Activated naive CD4-positive, alpha-beta T cell treated with anti-CD3 and anti-CD28 coated beads for 36 hours (primary cell): ENCODE data around the gene P2RY14. TPM values are rescaled to one million over a fixed set of nuclear protein-coding genes. Genes with fewer than 3 reads are reported as not detected.
A peak's percentile ranks its signal among the peaks of the same experiment; 100 is the strongest.
"Not testable (repeated sequence)": the region's sequence is repeated elsewhere in the genome, so short reads cannot be mapped to it uniquely, and the experiment has no call there.

Experiments used
- CTCF ChIA-PET: fragments of 350-600 bp; sonication (Branson Sonifier 250); formaldehyde crosslinking; loops from one replicate; lab custom pipeline; 2021; ENCODE audit warnings: antibody characterized with exemption; lab: Charles Lee
- DNase-seq: peaks from one replicate; pipeline ENCODE4 v3.0.0-alpha.2; 2020
- H3K27ac Mint-ChIP-seq: one replicate; pipeline ENCODE4 v1.8.0; 2021; ENCODE audit warnings: mild to moderate bottlenecking, mixed read lengths
- H3K27me3 Mint-ChIP-seq: one replicate; pipeline ENCODE4 v1.8.0; 2021; ENCODE audit warnings: low read depth, mixed read lengths
- H3K36me3 Mint-ChIP-seq: one replicate; pipeline ENCODE4 v1.8.0; 2021; ENCODE audit warnings: low read depth, mixed read lengths
- H3K4me1 Mint-ChIP-seq: one replicate; pipeline ENCODE4 v1.8.0; 2021; ENCODE audit warnings: low read depth, mixed read lengths
- H3K4me3 Mint-ChIP-seq: one replicate; pipeline ENCODE4 v1.8.0; 2021; ENCODE audit warnings: mild to moderate bottlenecking, moderate library complexity, mixed read lengths
- H3K9me3 Mint-ChIP-seq: one replicate; pipeline ENCODE4 v1.8.0; 2021; ENCODE audit warnings: mixed read lengths
- intact Hi-C: fragments of 100-400 bp; cut with micrococcal nuclease; formaldehyde crosslinking; loops from one replicate; pipeline ENCODE4 v1.15.1; 2023
- total RNA-seq, 2 experiments: library from RNA; stranded (reverse); gene quantifications; one replicate each; pipeline ENCODE4 v1.2.3, GENCODE V29; 2021

Gene P2RY14
- total RNA-seq, 2 experiments from 2014 or later = 0.12 to 0.69 TPM

DNA sequence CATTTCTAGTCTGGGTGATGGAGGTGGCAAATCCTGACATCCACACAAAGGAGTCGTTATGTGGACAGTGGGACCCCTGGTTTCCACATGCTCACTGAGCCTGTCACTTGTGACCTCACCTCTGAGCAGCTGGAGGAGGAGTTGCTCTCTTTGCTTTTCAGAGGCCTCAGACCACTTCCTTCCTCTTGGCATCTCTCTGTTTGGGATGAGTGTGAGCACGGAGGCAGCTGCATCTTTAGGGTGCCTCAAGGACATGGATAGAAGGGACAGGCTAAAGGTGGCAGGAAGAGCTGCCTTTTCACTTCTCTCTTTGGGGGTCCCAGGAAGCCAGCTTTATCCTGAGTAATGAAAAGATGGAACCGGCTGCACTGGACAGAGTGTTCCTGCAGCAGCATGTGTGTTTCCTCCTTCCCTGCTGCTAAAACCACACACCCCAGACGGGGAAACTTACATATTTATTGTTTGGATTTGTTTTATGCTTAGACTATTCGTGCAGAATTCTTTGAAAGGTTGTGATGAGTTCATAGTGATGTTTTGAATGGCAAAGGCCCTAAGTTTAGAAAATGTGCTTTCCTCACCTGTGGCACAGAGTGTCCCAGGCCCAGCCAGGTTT is 107.1 kb downstream of the P2RY14 start:
- Mint-ChIP-seq H3K4me3 (peak overlapping the region; percentile 40), H3K27ac (peak overlapping the region; percentile 80), H3K27me3 (no peaks in the 10 kb centered on the region), H3K36me3 (no peaks in the 10 kb centered on the region), H3K4me1 (peaks cover 45% of the 10 kb centered on the region), H3K9me3 (no peaks in the 10 kb centered on the region)
- CTCF ChIA-PET = interaction anchor here (0.7 to 8.0 kb wide), 10 partner anchors 12 to 113 kb away, joined by 3 to 191 read pairs (median 6); partner anchors contain the start of gene P2RY14
- DNase-seq = peak; percentile 71
- intact Hi-C loops = loop anchor here (1.0 to 2.0 kb wide), 2 partner anchors 20 to 32 kb away; partner anchors contain the start of gene GPR171

DNA sequence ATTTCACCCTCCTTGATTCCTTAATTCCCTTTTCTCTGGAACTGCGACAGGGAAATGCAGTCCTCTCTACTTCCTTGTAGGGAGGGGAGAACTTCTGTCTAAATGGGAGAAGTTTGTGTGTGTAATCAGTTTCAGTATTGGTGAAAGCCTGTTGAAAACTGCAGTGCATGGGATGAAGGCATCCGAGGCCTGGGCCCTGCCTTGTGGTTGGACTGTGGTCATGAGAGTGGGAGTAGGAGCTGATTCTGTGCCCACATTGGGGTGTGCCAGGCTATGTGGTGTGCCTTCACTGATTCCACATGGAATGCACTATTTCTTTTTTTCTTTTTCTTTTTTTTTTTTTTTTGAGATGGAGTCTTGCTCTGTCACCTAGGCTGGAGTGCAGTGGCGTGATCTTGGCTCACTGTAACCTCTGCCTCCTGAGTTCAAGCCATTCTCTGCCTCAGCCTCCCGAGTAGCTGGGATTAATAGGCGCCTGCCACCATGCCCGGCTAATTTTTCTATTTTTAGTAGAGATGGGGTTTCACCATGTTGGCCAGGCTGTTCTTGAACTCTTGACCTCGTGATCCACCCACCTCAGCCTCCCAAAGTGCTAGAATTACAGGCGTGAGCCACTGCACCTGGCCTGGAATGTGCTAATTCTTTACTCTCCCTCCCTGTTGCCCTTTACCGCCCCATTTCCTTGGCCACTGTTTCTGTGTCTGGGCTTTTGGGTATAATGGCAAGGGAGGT is 108.2 kb downstream of the P2RY14 start:
- CTCF ChIA-PET = interaction anchor here (0.8 to 8.0 kb wide), 9 partner anchors 16 to 136 kb away, joined by 3 to 191 read pairs (median 21); partner anchors contain the start of gene P2RY14
- Mint-ChIP-seq H3K27ac (peak overlapping the region; percentile 80), H3K4me1 (peaks cover 45% of the 10 kb centered on the region)
- DNase-seq = peak; percentile 48
- H3K9me3 Mint-ChIP-seq, H3K4me3 Mint-ChIP-seq, H3K27me3 Mint-ChIP-seq, H3K36me3 Mint-ChIP-seq: not testable (repeated sequence)
- intact Hi-C loops = loop anchor here (2.0 to 10.0 kb wide), 3 partner anchors 21 to 749 kb away; partner anchors contain the start of gene IGSF10

DNA sequence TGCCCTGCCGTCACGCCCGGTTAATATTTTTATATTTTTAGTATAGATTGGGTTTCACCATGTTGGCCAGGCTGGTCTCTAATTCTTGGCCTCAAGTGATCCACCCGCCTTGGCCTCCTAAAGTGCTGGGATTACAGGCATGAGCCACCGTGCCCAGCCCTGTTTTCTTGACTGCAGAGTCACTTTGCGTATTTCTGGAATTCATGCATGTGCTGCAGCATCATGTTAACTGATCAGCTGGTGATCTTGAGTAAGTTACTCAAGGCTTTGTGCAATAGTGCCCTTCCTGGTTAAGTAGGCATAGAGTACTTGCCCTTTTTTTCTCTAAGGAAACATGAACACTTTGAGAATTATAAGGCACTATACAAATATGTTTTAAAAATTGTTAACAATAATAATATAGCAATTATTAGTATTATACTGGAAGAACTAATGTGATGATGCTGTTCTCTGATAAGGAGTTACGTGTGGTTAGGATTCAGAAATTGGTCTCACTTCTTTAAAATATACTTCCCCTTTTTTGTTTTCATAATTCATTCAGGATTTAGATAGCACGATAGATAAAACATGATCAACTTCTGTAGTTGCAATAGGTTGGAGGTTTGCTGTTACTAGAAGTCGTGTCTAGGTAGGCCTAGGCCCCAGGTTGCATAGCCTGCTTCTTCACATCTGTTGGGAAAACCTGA is 108.9 kb downstream of the P2RY14 start:
- Mint-ChIP-seq H3K36me3 (no peaks in the 10 kb centered on the region), H3K4me3 (no peak overlapping the region), H3K27me3 (no peaks in the 10 kb centered on the region), H3K4me1 (peaks cover 45% of the 10 kb centered on the region), H3K27ac (peak overlapping the region; percentile 80), H3K9me3 (no peaks in the 10 kb centered on the region)
- CTCF ChIA-PET = interaction anchor here (0.6 to 8.0 kb wide), 16 partner anchors 10 to 158 kb away, joined by 3 to 191 read pairs (median 11); partner anchors contain the start of genes GPR171 and P2RY14
- intact Hi-C loops = loop anchor here (2.0 to 10.0 kb wide), 2 partner anchors 295 to 749 kb away; partner anchors contain the start of gene IGSF10
- DNase-seq = no peak

DNA sequence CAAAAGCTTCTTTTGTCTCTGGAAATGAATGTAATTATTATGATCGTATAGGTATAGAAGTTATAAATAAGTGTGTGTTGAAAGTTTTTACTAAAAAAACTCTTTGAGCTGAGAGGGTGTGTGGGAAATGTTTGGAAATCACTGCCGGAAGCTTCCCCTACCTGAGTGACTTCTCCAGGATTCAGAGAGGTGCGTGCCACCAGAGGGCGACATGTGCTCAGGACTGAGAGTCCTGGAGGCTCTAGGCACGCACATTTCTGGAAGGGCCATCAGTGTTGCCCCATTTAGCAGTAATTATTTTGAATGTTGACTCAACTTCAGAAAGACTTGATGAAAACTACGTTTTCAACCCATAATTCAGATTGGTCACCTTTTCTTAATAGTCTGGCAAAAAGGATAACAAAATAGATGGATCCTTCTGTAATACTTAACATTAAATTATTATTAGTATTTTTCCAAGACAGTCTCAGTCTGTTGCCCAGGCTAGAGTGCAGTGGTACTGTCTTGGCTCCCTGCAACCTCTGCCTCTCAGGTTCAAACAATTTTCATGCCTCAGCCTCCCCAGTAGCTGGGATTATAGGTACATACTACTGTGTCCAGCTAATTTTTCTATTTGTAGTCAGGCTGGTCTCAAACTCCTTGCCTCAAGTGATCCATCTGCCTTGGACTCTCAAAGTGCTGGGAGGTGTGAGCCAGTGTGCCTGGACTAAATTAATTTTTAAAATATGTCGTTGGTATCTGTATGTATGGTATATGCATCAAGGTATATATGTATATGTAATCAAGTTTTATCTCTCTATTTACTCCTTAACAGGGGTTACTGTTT is 109.9 kb downstream of the P2RY14 start:
- intact Hi-C loops = loop anchor here (1.0 to 10.0 kb wide), 8 partner anchors 42 to 750 kb away; partner anchors contain the start of genes IGSF10 and P2RY14
- peak; percentile 93 for DNase-seq
- H3K27ac Mint-ChIP-seq = no peak overlapping the region
- peaks cover 37% of the 10 kb centered on the region for H3K4me1 Mint-ChIP-seq
- CTCF ChIA-PET = interaction anchor here (0.6 to 8.0 kb wide), 42 partner anchors 9 to 257 kb away, joined by 3 to 191 read pairs (median 5); partner anchors contain the start of genes GPR171 and P2RY14
- H3K36me3 Mint-ChIP-seq = no peaks in the 10 kb centered on the region
- H3K9me3 Mint-ChIP-seq = no peaks in the 10 kb centered on the region
- no peak overlapping the region for H3K4me3 Mint-ChIP-seq
- H3K27me3 Mint-ChIP-seq = no peaks in the 10 kb centered on the region

DNA sequence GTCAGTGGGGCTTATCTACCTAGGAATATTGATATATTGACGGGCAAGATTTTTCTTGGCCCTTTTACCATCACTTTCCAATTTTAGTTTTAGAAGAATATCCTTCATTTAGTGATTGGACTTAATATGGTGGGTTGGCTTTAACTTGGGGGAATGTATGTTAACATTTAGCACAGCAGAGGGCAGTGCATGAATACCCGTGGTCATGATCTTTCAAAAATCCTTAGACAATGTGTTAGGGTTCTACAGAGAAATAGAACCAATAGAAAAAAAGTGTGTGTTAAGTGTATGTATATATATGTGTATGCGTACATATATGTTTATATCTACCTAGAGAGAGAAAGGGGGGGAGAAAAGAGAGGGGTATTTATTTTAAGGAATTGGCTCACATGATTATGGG is 112.2 kb downstream of the P2RY14 start:
- H3K9me3 Mint-ChIP-seq = no peaks in the 10 kb centered on the region
- CTCF ChIA-PET = interaction anchor here (2.4 to 8.0 kb wide), 4 partner anchors 44 to 113 kb away, joined by 13 to 191 read pairs (median 72); partner anchors contain the start of gene P2RY14
- intact Hi-C loops = loop anchor here (10.0 kb wide), 1 partner anchor 299 kb away; the partner anchor contains the start of gene IGSF10
- no peak for DNase-seq
- H3K4me3 Mint-ChIP-seq = no peak overlapping the region
- H3K27ac Mint-ChIP-seq = no peak overlapping the region
- H3K4me1 Mint-ChIP-seq = peaks cover 23% of the 10 kb centered on the region
- H3K27me3 Mint-ChIP-seq = no peaks in the 10 kb centered on the region
- no peaks in the 10 kb centered on the region for H3K36me3 Mint-ChIP-seq

DNA sequence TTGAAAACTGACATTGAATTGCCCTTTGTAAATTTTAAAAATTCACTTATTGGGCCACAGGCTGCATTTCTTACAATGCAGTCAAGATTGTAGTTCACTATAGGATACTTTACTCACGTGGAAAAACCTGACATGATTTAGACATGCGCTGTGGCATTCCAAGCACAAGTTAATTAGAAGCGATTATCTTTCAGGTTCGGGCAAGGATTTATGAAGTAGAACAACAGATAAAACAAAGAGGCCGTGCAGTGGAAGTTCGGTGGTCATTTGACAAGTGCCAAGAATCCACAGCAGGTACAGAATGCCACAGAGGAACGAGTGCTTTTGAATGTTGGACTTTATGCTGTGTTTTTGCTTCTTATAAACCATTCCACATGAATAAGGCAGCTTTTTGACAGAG is 113.1 kb downstream of the P2RY14 start:
- Mint-ChIP-seq H3K4me3 (no peak overlapping the region), H3K27ac (no peak overlapping the region), H3K27me3 (no peaks in the 10 kb centered on the region), H3K36me3 (no peaks in the 10 kb centered on the region), H3K9me3 (no peaks in the 10 kb centered on the region), H3K4me1 (peaks cover 14% of the 10 kb centered on the region)
- no peak for DNase-seq
- CTCF ChIA-PET = no interaction called here
- intact Hi-C loops = loop anchor here (10.0 kb wide), 1 partner anchor 300 kb away; the partner anchor contains the start of gene IGSF10

Other genes starting within 250 kb of the P2RY14 start
- 1 to 10 TPM; 1.4 to 2.0 TPM for gene MED12L, start 192.9 kb downstream of the P2RY14 start, total RNA-seq
- gene GPR171, start 75.3 kb downstream of the P2RY14 start, total RNA-seq = 10 to 100 TPM; 42.8 to 46.9 TPM
- gene GPR87, start 38.3 kb upstream of the P2RY14 start, total RNA-seq = under 1 TPM in 1 of 2 experiments, not detected in 1; 0.19 TPM
- not detected for gene P2RY13, start 51.0 kb upstream of the P2RY14 start, total RNA-seq
- gene P2RY12, start 106.2 kb upstream of the P2RY14 start, total RNA-seq = not detected
- not detected for gene IGSF10, start 182.5 kb upstream of the P2RY14 start, total RNA-seq